Measurements from ENCODE around the gene NCF2. TPM values are rescaled to one million over a fixed set of nuclear protein-coding genes. Genes with fewer than 3 reads are reported as not detected.

Gene NCF2
- total and polyA plus RNA-seq, 2 donors (not counting 3 experiments of a cell fraction or from before 2014, with no cell fraction given): 0.03 TPM; not detected in 1

DNA sequence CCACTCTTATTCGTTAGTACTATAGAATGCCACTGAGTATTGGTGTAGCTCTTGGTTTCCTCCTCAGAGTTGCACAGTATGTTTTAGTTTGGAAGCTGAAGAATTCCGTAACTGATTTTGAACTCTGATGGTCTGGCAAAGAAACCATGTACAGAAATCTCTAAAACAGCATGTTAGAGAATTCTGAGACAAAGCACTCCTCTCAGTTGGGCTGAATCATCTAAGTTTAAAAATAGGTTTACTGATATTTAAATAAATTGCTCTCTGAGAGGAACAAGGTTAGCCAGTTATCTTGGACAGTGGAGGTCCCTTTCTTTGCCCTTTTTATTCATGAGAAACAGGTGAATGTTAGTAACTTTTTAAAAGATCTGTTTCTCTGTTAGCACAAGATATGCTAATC is 43.8 kb downstream of the NCF2 start:
- POLR2A ChIA-PET: no interaction called here
- dilution Hi-C loops (cut with MboI; ENCODE audit: extremely low pct_ligation_motif_present, low sequenced_read_pairs): no loop called here
- Histone ChIP-seq H3K4me1 (ENCODE audit: control insufficient read depth, extremely low read depth, insufficient read depth, low read length) (no peaks in the 10 kb centered on the region), H3K4me3 (replicated peaks in 1 of 3; ENCODE audit: insufficient read depth in 1 of 3, low read depth in 1 of 3, low read length in 3 of 3) (no peak overlapping the region), H3K4me2 (ENCODE audit: insufficient read depth, low read length) (no peak overlapping the region), H3K9me1 (replicated peaks; ENCODE audit: control insufficient read depth, extremely low read depth, insufficient read depth, low read length) (no peaks in the 10 kb centered on the region), H3K79me2 (ENCODE audit: control insufficient read depth, insufficient read depth, low read length) (no peaks in the 10 kb centered on the region), H4K20me1 (replicated peaks; ENCODE audit: control insufficient read depth, extremely low read depth, insufficient read depth, low read length) (no peaks in the 10 kb centered on the region), H3K27me3 (ENCODE audit: control insufficient read depth in 2 of 2, insufficient read depth in 2 of 2, low read length in 2 of 2) (no peaks in the 10 kb centered on the region), H2AFZ (ENCODE audit: low read depth, low read length) (no peak overlapping the region), H3K9me3 (replicated peaks; ENCODE audit: control insufficient read depth, insufficient read depth, low read length) (no peaks in the 10 kb centered on the region), H3K27ac (ENCODE audit: insufficient read depth, low read depth, low read length) (no peak overlapping the region), H3K9ac (replicated peaks; ENCODE audit: extremely low read depth, insufficient read depth, low read length) (no peak overlapping the region), H3K36me3 (ENCODE audit: control insufficient read depth in 2 of 2, extremely low read depth in 1 of 2, insufficient read depth in 2 of 2, low read length in 2 of 2) (peaks cover 19 to 29% of the 10 kb centered on the region in 2 experiments)
- no peak for DNase-seq (ENCODE audit: low read depth, low spot score)
- CTCF ChIA-PET: no interaction called here
- no peak for FAIRE-seq
- BruUV-seq (replicated peaks): no TSS peak
- TF ChIP-seq, protein P1, sequence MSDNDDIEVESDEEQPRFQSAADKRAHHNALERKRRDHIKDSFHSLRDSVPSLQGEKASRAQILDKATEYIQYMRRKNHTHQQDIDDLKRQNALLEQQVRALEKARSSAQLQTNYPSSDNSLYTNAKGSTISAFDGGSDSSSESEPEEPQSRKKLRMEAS (IDR thresholded peaks at IDR 0.05; ENCODE audit: insufficient read depth, insufficient read length): no peak
- TF ChIP-seq MYC (IDR thresholded peaks at IDR 0.05; ENCODE audit: low read depth, low read length): no peak
- no peak for TF ChIP-seq POLR2AphosphoS5 (IDR thresholded peaks at IDR 0.05; ENCODE audit: insufficient read depth, low read depth, low read length)
- TF ChIP-seq EZH2 (IDR thresholded peaks at IDR 0.05; ENCODE audit: borderline replicate concordance, low read depth, low read length, severe bottlenecking): no peak
- no peak for TF ChIP-seq JUN (IDR thresholded peaks at IDR 0.05; ENCODE audit: borderline replicate concordance, insufficient read depth, insufficient read length, low read depth)
- TF ChIP-seq GATA2 (IDR thresholded peaks at IDR 0.05; ENCODE audit: insufficient read depth, insufficient read length, low read depth, low read length): no peak
- TF ChIP-seq FOS (IDR thresholded peaks at IDR 0.05; ENCODE audit: borderline replicate concordance, insufficient read depth, low read length): no peak
- TF ChIP-seq, protein P2, sequence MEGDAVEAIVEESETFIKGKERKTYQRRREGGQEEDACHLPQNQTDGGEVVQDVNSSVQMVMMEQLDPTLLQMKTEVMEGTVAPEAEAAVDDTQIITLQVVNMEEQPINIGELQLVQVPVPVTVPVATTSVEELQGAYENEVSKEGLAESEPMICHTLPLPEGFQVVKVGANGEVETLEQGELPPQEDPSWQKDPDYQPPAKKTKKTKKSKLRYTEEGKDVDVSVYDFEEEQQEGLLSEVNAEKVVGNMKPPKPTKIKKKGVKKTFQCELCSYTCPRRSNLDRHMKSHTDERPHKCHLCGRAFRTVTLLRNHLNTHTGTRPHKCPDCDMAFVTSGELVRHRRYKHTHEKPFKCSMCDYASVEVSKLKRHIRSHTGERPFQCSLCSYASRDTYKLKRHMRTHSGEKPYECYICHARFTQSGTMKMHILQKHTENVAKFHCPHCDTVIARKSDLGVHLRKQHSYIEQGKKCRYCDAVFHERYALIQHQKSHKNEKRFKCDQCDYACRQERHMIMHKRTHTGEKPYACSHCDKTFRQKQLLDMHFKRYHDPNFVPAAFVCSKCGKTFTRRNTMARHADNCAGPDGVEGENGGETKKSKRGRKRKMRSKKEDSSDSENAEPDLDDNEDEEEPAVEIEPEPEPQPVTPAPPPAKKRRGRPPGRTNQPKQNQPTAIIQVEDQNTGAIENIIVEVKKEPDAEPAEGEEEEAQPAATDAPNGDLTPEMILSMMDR (IDR thresholded peaks at IDR 0.05; ENCODE audit: extremely low read depth in 1 of 2, insufficient read depth in 1 of 2, low read depth in 1 of 2, low read length in 2 of 2): no peak
- TF ChIP-seq POLR2A (IDR thresholded peaks at IDR 0.05; ENCODE audit: low read depth, low read length): no peak
- intact Hi-C loops (cut with micrococcal nuclease): no loop called here

Measured in endothelial cell of umbilical vein (primary cell).